DOHH2 (cell line): ENCODE measurements around the gene CENPO.
A peak's percentile ranks its signal among the peaks of the same experiment; 100 is the strongest.

Experiments used
- H3F3A ChIP-seq: fragments of 200-600 bp; sonication (generic), shearing (Covaris generic); 2 replicates; pipeline ENCODE4 v1.6.0; 2016; ENCODE audit warnings: antibody characterized with exemption, mild to moderate bottlenecking; ENCODE audit not compliant: control insufficient read depth, insufficient read depth
- H3K27ac ChIP-seq: fragments of 200-600 bp; sonication (generic); 2 replicates; pipeline ENCODE4 v1.5.1; 2014; ENCODE audit warnings: low read depth, mild to moderate bottlenecking, low read length, moderate library complexity
- H3K27me3 ChIP-seq: fragments of 200-600 bp; sonication (generic); 2 replicates; pipeline ENCODE4 v1.6.1; 2014; ENCODE audit warnings: mild to moderate bottlenecking, low read length, mixed read lengths; ENCODE audit not compliant: control insufficient read depth
- H3K36me3 ChIP-seq: fragments of 200-600 bp; sonication (generic); 2 replicates; pipeline ENCODE4 v1.6.1; 2014; ENCODE audit warnings: mild to moderate bottlenecking, low read length, moderate library complexity, mixed read lengths; ENCODE audit not compliant: control insufficient read depth
- H3K4me1 ChIP-seq: fragments of 200-600 bp; sonication (generic); 2 replicates; pipeline ENCODE4 v1.6.1; 2014; ENCODE audit warnings: mild to moderate bottlenecking, low read length, mixed read lengths; ENCODE audit not compliant: control insufficient read depth
- H3K4me2 ChIP-seq: fragments of 200-600 bp; sonication (generic); 2 replicates; pipeline ENCODE4 v1.6.0; 2014; ENCODE audit warnings: mild to moderate bottlenecking, low read length, moderate library complexity
- H3K4me3 ChIP-seq: fragments of 200-600 bp; sonication (generic); 2 replicates; pipeline ENCODE4 v1.5.1; 2014; ENCODE audit warnings: mild to moderate bottlenecking, low read length, mixed read lengths
- H3K79me2 ChIP-seq: fragments of 200-600 bp; sonication (generic); 2 replicates; pipeline ENCODE4 v1.6.1; 2014; ENCODE audit warnings: mild to moderate bottlenecking, low read length, mixed read lengths; ENCODE audit not compliant: control insufficient read depth
- H3K9me2 ChIP-seq: fragments of 200-600 bp; sonication (generic); replicated peaks from 2 replicates; pipeline ENCODE4 v1.6.1; 2014; ENCODE audit warnings: mild to moderate bottlenecking, low read length, mixed read lengths; ENCODE audit not compliant: control insufficient read depth
- H3K9me3 ChIP-seq: fragments of 200-600 bp; sonication (generic); 2 replicates; pipeline ENCODE4 v1.6.1; 2014; ENCODE audit warnings: antibody characterized with exemption, low read length, mixed read lengths; ENCODE audit not compliant: control insufficient read depth, insufficient read depth
- H4K20me1 ChIP-seq: fragments of 200-600 bp; sonication (generic); 2 replicates; pipeline ENCODE4 v1.6.0; 2014; ENCODE audit warnings: low read depth, mild to moderate bottlenecking, antibody characterized with exemption, low read length, moderate library complexity; ENCODE audit not compliant: control insufficient read depth, insufficient read depth
- CTCF ChIP-seq: fragments of 200-600 bp; sonication (generic); IDR thresholded peaks from one replicate; pipeline ENCODE4 v1.5.1; 2014; ENCODE audit warnings: antibody characterized with exemption, mild to moderate bottlenecking, low read depth, low read length; ENCODE audit not compliant: poor library complexity, severe bottlenecking
- EZH2phosphoT487 ChIP-seq: fragments of 200-600 bp; sonication (generic); IDR thresholded peaks from 2 replicates; pipeline ENCODE4 v1.6.1; 2017; ENCODE audit warnings: borderline replicate concordance, mild to moderate bottlenecking, antibody characterized with exemption, low read length, moderate library complexity, mixed read lengths

Gene CENPO

GRCh38 chr2:24791452-24791851, 1.8 kb upstream of the CENPO start:
- Histone ChIP-seq H3K4me3 (no peak overlapping the region), H3K9me2 (no peaks in the 10 kb centered on the region), H3K4me1 (peaks cover 39% of the 10 kb centered on the region), H3K27me3 (no peaks in the 10 kb centered on the region), H4K20me1 (no peaks in the 10 kb centered on the region), H3K9me3 (no peaks in the 10 kb centered on the region), H3F3A (peaks cover 5% of the 10 kb centered on the region; the same call in 1 of the 2 replicates), H3K4me2 (peak overlapping the region; percentile 97), H3K79me2 (peaks cover 34% of the 10 kb centered on the region), H3K36me3 (peaks cover 31% of the 10 kb centered on the region), H3K27ac (no peak overlapping the region)
- TF ChIP-seq EZH2phosphoT487 (no peak), CTCF (no peak)

GRCh38 chr2:24792542-24792873, 717 bp upstream of the CENPO start:
- peak overlapping the region; percentile 83 for H3K27ac ChIP-seq
- TF ChIP-seq CTCF (no peak), EZH2phosphoT487 (no peak)
- no peaks in the 10 kb centered on the region for H3K9me3 ChIP-seq
- H3K79me2 ChIP-seq: peaks cover 45% of the 10 kb centered on the region
- H3F3A ChIP-seq: no peaks in the 10 kb centered on the region
- H4K20me1 ChIP-seq: no peaks in the 10 kb centered on the region
- H3K4me2 ChIP-seq: peak overlapping the region; percentile 97
- H3K36me3 ChIP-seq: peaks cover 42% of the 10 kb centered on the region
- no peaks in the 10 kb centered on the region for H3K27me3 ChIP-seq
- H3K4me3 ChIP-seq: peak overlapping the region; percentile 97
- no peaks in the 10 kb centered on the region for H3K9me2 ChIP-seq
- peaks cover 37% of the 10 kb centered on the region for H3K4me1 ChIP-seq

- Histone ChIP-seq H3K36me3 (peaks cover 56% of the 10 kb centered on the region), H3K79me2 (peaks cover 59% of the 10 kb centered on the region)
Observed at GRCh38 chr2:24793761-24794435, 673 bp downstream of the CENPO start.

More at GRCh38 chr2:24793761-24794435, 673 bp downstream of the CENPO start:
- peaks cover 37% of the 10 kb centered on the region for H3K4me1 ChIP-seq
- H3K27ac ChIP-seq: peak overlapping the region; percentile 83
- H3F3A ChIP-seq: no peaks in the 10 kb centered on the region
- peak overlapping the region; percentile 97 for H3K4me3 ChIP-seq
- no peaks in the 10 kb centered on the region for H3K9me3 ChIP-seq
- no peaks in the 10 kb centered on the region for H3K27me3 ChIP-seq
- TF ChIP-seq CTCF (no peak), EZH2phosphoT487 (no peak)
- H4K20me1 ChIP-seq: no peaks in the 10 kb centered on the region
- no peaks in the 10 kb centered on the region for H3K9me2 ChIP-seq
- H3K4me2 ChIP-seq: peak overlapping the region; percentile 97
